GM18951 (cell line): ENCODE results near the gene HSD17B4.
"Not testable (repeated sequence)": the region's sequence is repeated elsewhere in the genome, so short reads cannot be mapped to it uniquely, and the experiment has no call there.

Experiments used
- POLR2A ChIP-seq: IDR thresholded peaks from 4 replicates; pipeline ENCODE4 v1.6.1; 2011; ENCODE audit warnings: mild to moderate bottlenecking; ENCODE audit not compliant: insufficient read length, insufficient read depth; ENCODE audit errors: extremely low read depth
- in situ Hi-C: fragments of 300-500 bp; cut with MboI; formaldehyde crosslinking; loops from one replicate; pipeline ENCODE4 v1.12.0; 2022; ENCODE audit warnings: low sequenced_read_pairs, mixed read lengths, inconsistent platforms; ENCODE audit not compliant: unreplicated experiment

The HSD17B4 gene

DNA sequence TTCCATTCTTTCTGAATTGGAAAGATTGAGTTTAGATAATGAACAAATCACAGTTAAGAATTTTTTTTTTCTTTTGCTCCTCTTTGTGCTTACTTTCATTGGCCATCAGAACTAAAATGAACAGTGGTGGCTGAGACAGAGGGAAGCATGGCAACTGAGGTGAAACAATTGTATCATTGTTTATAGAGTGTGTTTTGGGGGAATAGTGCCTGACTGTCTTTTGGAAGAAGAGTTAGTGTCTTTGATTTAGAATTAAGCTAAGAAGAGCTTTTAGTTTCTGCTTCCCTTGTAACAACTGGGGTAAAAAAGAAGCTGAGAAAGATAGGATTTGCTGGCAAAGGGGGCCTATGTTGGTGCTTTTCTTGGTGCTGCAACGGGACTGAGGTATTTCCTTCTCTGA lies 24.0 kb downstream of the HSD17B4 start:
- in situ Hi-C loops = no loop called here
- no peak for TF ChIP-seq POLR2A

GRCh38 chr5:119478781-119479180 lies 26.5 kb downstream of the HSD17B4 start:
- no peak for TF ChIP-seq POLR2A
- in situ Hi-C loops = no loop called here

DNA sequence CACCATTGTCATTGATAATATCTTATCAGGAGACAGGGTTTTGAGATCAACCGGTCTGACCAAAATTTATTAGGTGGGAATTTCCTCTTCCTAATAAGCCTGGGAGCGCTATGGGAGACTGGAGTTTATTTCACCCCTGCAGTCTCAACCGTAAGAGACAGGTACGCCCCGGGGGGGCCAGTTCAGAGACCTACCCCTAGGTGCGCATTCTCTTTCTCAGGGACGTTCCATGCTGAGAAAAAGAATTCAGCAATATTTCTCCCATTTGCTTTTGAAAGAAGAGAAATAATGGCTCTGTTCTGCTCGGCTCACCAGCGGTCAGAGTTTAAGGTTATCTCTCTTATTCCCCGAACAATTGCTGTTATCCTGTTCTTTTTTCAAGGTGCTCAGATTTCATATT lies 28.3 kb downstream of the HSD17B4 start:
- in situ Hi-C loops = not testable (repeated sequence)

DNA sequence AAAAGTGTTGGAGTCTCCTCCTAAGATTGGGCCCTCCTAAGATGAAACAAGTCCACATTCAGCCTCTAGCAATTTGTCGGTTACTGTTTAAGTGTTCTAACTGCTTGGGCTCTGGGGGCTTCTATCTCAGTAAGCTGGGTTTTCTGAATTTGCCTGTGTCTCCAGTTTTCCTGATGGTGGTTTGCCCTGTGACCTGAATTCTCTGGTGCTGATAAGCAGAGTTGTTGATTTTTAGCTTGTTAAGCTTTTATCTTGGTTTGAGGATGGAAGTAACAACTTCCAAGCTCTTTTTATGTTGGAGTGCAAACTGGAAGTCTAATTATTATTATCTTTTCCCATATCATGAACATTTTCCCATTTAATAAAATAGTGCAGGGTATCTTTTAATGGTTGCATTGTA lies 30.9 kb downstream of the HSD17B4 start:
- in situ Hi-C loops = no loop called here
- TF ChIP-seq POLR2A = no peak

DNA sequence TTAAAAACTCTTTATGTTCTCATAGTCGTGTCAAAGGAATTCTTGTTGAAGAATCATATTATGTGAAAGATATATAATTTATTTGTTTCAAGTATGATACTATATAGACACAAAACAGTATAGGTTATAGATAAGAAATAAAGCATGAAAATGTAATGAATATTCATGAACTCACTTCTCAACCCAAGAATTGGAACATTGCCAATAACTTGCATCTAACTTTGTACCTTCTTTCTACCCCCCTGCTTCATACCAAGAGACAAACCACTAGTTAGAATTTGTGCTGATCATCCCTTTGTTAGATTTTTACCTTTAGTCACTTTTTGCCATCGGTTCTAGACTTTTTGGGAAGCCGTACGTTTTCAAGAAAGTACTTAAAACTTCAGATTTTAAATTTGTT lies 32.6 kb downstream of the HSD17B4 start:
- no peak for TF ChIP-seq POLR2A
- in situ Hi-C loops = no loop called here

- in situ Hi-C loops = no loop called here
These were observed 49.4 kb downstream of the HSD17B4 start for GRCh38 chr5:119501671-119502179.

GRCh38 chr5:119503939-119504338 lies 51.6 kb downstream of the HSD17B4 start:
- in situ Hi-C loops = not testable (repeated sequence)

More at GRCh38 chr5:119501671-119502179, 49.4 kb downstream of the HSD17B4 start:
- no peak for TF ChIP-seq POLR2A

DNA sequence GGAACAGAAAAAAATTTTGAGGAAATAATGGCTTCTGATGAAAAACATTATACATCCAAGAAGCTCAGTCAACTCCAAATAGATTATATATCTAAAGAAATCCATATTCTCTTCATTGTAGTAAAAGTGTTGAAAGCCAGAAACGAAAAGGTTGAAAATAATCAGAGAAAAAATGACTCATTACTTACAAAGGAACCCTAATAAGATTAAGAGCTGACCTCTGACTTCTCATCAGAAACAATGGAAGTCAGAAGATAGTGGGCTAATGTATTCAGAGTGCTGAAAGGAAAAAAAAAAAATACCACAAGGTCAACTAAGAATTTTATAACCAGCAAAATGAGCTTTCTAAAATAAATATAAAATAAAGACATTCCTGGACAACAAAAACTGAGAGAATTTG lies 60.0 kb downstream of the HSD17B4 start:
- in situ Hi-C loops = no loop called here
- no peak for TF ChIP-seq POLR2A

GRCh38 chr5:119515192-119515591 lies 62.9 kb downstream of the HSD17B4 start:
- in situ Hi-C loops = no loop called here
- no peak for TF ChIP-seq POLR2A

GRCh38 chr5:119517115-119517514 lies 64.8 kb downstream of the HSD17B4 start:
- in situ Hi-C loops = not testable (repeated sequence)

DNA sequence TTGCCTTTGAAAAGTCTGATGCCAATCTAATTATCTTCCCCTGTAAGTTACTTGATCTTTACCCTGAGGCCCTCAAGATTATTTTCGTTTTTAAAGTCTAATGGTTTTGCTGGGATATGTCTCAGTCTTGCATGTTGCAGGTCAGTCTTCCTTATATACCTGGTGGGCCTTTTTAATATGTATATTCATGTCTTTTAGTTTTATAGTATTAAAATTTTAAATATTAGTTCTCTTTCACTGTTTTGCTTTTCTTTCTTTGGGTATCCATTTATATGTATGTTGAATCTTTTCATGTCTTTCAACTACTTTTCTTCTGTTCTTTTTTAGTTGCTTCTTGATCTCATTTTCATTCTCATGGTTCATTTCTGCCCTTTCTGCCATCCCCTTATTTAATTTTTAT lies 68.9 kb downstream of the HSD17B4 start:
- TF ChIP-seq POLR2A = no peak
- in situ Hi-C loops = no loop called here

GRCh38 chr5:119522841-119523240 lies 70.5 kb downstream of the HSD17B4 start:
- TF ChIP-seq POLR2A = no peak

GRCh38 chr5:119524485-119524884 lies 72.2 kb downstream of the HSD17B4 start:
- no peak for TF ChIP-seq POLR2A
- in situ Hi-C loops = no loop called here

More at GRCh38 chr5:119522841-119523240, 70.5 kb downstream of the HSD17B4 start:
- in situ Hi-C loops = no loop called here

- in situ Hi-C loops = no loop called here
- no peak for TF ChIP-seq POLR2A
These were observed 75.1 kb downstream of the HSD17B4 start for GRCh38 chr5:119527351-119527750.

DNA sequence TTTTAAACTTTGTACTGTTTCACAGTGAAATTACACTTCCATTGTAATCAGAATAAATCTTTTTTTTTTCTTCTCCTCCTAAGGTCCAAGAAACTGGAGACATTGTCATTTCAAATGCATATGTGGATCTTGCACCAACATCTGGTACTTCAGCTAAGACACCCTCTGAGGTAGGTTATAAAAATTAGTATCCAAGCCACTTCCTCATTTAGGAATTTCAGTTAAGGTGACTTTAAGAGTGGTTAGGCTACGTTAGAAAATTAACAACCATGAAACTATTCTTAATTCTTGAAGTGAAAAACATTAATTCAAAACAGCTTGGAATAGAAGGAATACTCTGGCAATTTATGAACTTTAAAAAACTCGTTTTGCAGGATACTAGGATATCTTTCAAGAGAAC lies 77.5 kb downstream of the HSD17B4 start:
- in situ Hi-C loops = no loop called here
- no peak for TF ChIP-seq POLR2A
